CD1c-positive myeloid dendritic cell (primary cell): ENCODE results near the gene SLC12A8.
A peak's percentile ranks its signal among the peaks of the same experiment; 100 is the strongest.

Experiments
- DNase-seq: peaks from one replicate; pipeline ENCODE4 v3.0.0-alpha.2; 2016; ENCODE audit errors: extremely low spot score

Gene SLC12A8

GRCh38 chr3:125219261-125219701, 6.7 kb upstream of the SLC12A8 start:
- DNase-seq = no peak

- peak; percentile 8 for DNase-seq
Measured at GRCh38 chr3:125214738-125215137, 2.2 kb upstream of the SLC12A8 start.

- no peak for DNase-seq
Measured at GRCh38 chr3:125213946-125214542, 1.5 kb upstream of the SLC12A8 start.

GRCh38 chr3:125213364-125213755, 812 bp upstream of the SLC12A8 start:
- DNase-seq = no peak

GRCh38 chr3:125212091-125212508, 448 bp downstream of the SLC12A8 start:
- no peak for DNase-seq

GRCh38 chr3:125211523-125212090, 941 bp downstream of the SLC12A8 start:
- DNase-seq = no peak

- DNase-seq = no peak
Measured at GRCh38 chr3:125207949-125208568, 4.5 kb downstream of the SLC12A8 start.

- no peak for DNase-seq
Measured at GRCh38 chr3:125207507-125207906, 5.0 kb downstream of the SLC12A8 start.

- DNase-seq = no peak
Measured at GRCh38 chr3:125206934-125207333, 5.6 kb downstream of the SLC12A8 start.

GRCh38 chr3:125203731-125204130, 8.8 kb downstream of the SLC12A8 start:
- DNase-seq = no peak

- DNase-seq = peak; percentile 39
Measured at GRCh38 chr3:125202197-125202596, 10.4 kb downstream of the SLC12A8 start.

GRCh38 chr3:125200731-125201139, 11.8 kb downstream of the SLC12A8 start:
- no peak for DNase-seq

- no peak for DNase-seq
Measured at GRCh38 chr3:125194849-125195601, 17.5 kb downstream of the SLC12A8 start.

- DNase-seq = no peak
Measured at GRCh38 chr3:125194061-125194848, 18.3 kb downstream of the SLC12A8 start.

GRCh38 chr3:125192190-125193035, 20.1 kb downstream of the SLC12A8 start:
- DNase-seq = no peak

GRCh38 chr3:125191730-125192129, 20.8 kb downstream of the SLC12A8 start:
- DNase-seq = no peak

- no peak for DNase-seq
Measured at GRCh38 chr3:125191256-125191655, 21.3 kb downstream of the SLC12A8 start.

GRCh38 chr3:125190786-125191185, 21.8 kb downstream of the SLC12A8 start:
- no peak for DNase-seq

GRCh38 chr3:125189378-125190165, 23.0 kb downstream of the SLC12A8 start:
- no peak for DNase-seq

GRCh38 chr3:125188955-125189354, 23.6 kb downstream of the SLC12A8 start:
- DNase-seq = no peak
